ENCODE measurements around the gene DENND1C. TPM values are rescaled to one million over a fixed set of nuclear protein-coding genes. Genes with fewer than 3 reads are reported as not detected.

DENND1C gene
- total RNA-seq, 2 experiments from 2014 or later, result 40.9 to 68.3 TPM

- TF ChIP-seq CTCF (conservative IDR thresholded peaks at IDR 0.05; ENCODE audit: low read length) (no peak), EZH2phosphoT487 (IDR thresholded peaks at IDR 0.05; ENCODE audit: borderline replicate concordance, low read depth, low read length) (no peak)
- no peak overlapping the region for H2AFZ ChIP-seq (ENCODE audit: low read length)
- H3K9me3 ChIP-seq (ENCODE audit: low read length), result no peaks in the 10 kb centered on the region
- CTCF ChIA-PET (ENCODE audit: unreplicated experiment), result interaction anchor here (0.6 kb wide), 1 partner anchor 54 kb away, joined by 4 read pairs; no protein-coding TSS in a partner anchor
- no peak for DNase-seq (ENCODE audit: low spot score)
- intact Hi-C loops (cut with micrococcal nuclease; ENCODE audit: unreplicated experiment), result loop anchor here (10.0 kb wide), 1 partner anchor 262 kb away; no protein-coding TSS in a partner anchor
- no peak overlapping the region for H3K27ac ChIP-seq (ENCODE audit: low read depth, low read length, poor library complexity, severe bottlenecking)
- H3K4me3 ChIP-seq (ENCODE audit: low read depth, low read length, poor library complexity, severe bottlenecking), result no peak overlapping the region
- POLR2A ChIA-PET, result no interaction called here
- peaks cover 26% of the 10 kb centered on the region for H3K4me1 ChIP-seq (ENCODE audit: insufficient read depth, low read length, poor library complexity, severe bottlenecking)
- H3K79me2 ChIP-seq (ENCODE audit: insufficient read depth, low read depth, low read length), result peaks cover 20% of the 10 kb centered on the region
- H4K20me1 ChIP-seq (ENCODE audit: insufficient read depth, low read length), result peaks cover 18% of the 10 kb centered on the region
- H3K36me3 ChIP-seq (ENCODE audit: insufficient read depth, low read length), result peaks cover 13% of the 10 kb centered on the region
- no TSS peak for BruUV-seq (replicated peaks)
- no peaks in the 10 kb centered on the region for H3K9me2 ChIP-seq (ENCODE audit: insufficient read depth, low read length)
- H3K4me2 ChIP-seq (ENCODE audit: low read length), result no peak overlapping the region
These were observed 54.5 kb downstream of the DENND1C start for GRCh38 chr19:6427131-6427530.

GRCh38 chr19:6425732-6426620, 55.6 kb downstream of the DENND1C start:
- TSS peak; percentile 89 for BruUV-seq (replicated peaks)
- Histone ChIP-seq H3K4me2 (ENCODE audit: low read length) (peak overlapping the region; percentile 51), H3K36me3 (ENCODE audit: insufficient read depth, low read length) (peaks cover 24% of the 10 kb centered on the region), H2AFZ (ENCODE audit: low read length) (peak overlapping the region; percentile 53; the same call in 1 of the 2 replicates), H4K20me1 (ENCODE audit: insufficient read depth, low read length) (peaks cover 24% of the 10 kb centered on the region), H3K79me2 (ENCODE audit: insufficient read depth, low read depth, low read length) (peaks cover 32% of the 10 kb centered on the region), H3K4me3 (ENCODE audit: low read depth, low read length, poor library complexity, severe bottlenecking) (peak overlapping the region; percentile 40), H3K9me2 (ENCODE audit: insufficient read depth, low read length) (no peaks in the 10 kb centered on the region), H3K27ac (ENCODE audit: low read depth, low read length, poor library complexity, severe bottlenecking) (peak overlapping the region; percentile 48), H3K4me1 (ENCODE audit: insufficient read depth, low read length, poor library complexity, severe bottlenecking) (peaks cover 26% of the 10 kb centered on the region), H3K9me3 (ENCODE audit: low read length) (no peaks in the 10 kb centered on the region)
- peak; percentile 56 for DNase-seq (ENCODE audit: low spot score)
- no peak for TF ChIP-seq EZH2phosphoT487 (IDR thresholded peaks at IDR 0.05; ENCODE audit: borderline replicate concordance, low read depth, low read length)
- TF ChIP-seq CTCF (conservative IDR thresholded peaks at IDR 0.05; ENCODE audit: low read length), result peak; percentile 73
- CTCF ChIA-PET (ENCODE audit: unreplicated experiment), result no interaction called here
- intact Hi-C loops (cut with micrococcal nuclease; ENCODE audit: unreplicated experiment), result loop anchor here (2.0 to 10.0 kb wide), 3 partner anchors 35 to 261 kb away; partner anchors contain the start of gene ALKBH7
- POLR2A ChIA-PET, result interaction anchor here (0.6 to 0.7 kb wide), 4 partner anchors 8 to 651 kb away, joined by 3 to 4 read pairs (median 3); no protein-coding TSS in a partner anchor

Data from OCI-LY7 (cell line).